ENCODE data around the gene ZFR2. TPM values are rescaled to one million over a fixed set of nuclear protein-coding genes. Genes with fewer than 3 reads are reported as not detected.
"Not testable (repeated sequence)": the region's sequence is repeated elsewhere in the genome, so short reads cannot be mapped to it uniquely, and the experiment has no call there.

The ZFR2 gene
- total RNA-seq, 5 donors from 2014 or later (not counting 1 experiment from before 2014, with no cell fraction given) = 0.56 to 1.8 (median 1.4) TPM

DNA sequence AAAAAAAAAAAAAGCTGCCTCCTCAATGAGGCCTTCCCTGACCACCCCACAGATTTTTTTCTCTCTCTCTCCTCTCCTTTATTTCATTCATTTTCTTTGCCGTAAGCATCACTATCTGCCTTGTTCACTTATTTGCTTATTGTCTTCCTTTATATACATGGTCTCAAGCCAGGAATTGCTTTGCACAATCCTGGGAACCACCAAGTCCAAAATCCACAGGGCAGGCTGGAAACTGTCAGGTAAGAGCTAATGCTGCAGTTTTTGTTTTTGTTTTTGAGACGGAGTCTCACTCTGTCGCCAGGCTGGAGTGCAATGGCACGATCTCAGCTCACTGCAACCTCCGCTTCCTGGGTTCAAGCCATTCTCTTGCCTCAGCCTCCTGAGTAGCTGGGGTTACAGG lies 26.1 kb upstream of the ZFR2 start:
- H3K4me1 ChIP-seq (ENCODE audit: control insufficient read depth in 1 of 2, extremely low read depth in 1 of 2, insufficient read depth in 2 of 2, low read length in 2 of 2) = peaks cover 0 to 13% of the 10 kb centered on the region in 2 experiments
- H3K36me3 ChIP-seq (ENCODE audit: control insufficient read depth in 2 of 2, extremely low read depth in 1 of 2, insufficient read depth in 1 of 2, low read length in 1 of 2); H3K9me3 Mint-ChIP-seq; DNase-seq; ATAC-seq (replicated peaks in 1 of 4); H3K9me3 ChIP-seq; H3K4me3 ChIP-seq (ENCODE audit: control insufficient read depth in 1 of 2, extremely low read depth in 1 of 2, low read length in 1 of 2); H3K27ac Mint-ChIP-seq; H3K27me3 ChIP-seq (replicated peaks in 1 of 2; ENCODE audit: control insufficient read depth in 2 of 2, extremely low read depth in 1 of 2, insufficient read depth in 2 of 2, low read length in 1 of 2); H3K4me3 Mint-ChIP-seq; H3K4me1 Mint-ChIP-seq; CTCF ChIA-PET; H3K36me3 Mint-ChIP-seq; H3K27me3 Mint-ChIP-seq; H3K27ac ChIP-seq (ENCODE audit: low read length): not testable (repeated sequence)
- POLR2A ChIA-PET = interaction anchor here in 1 of 2 donors (0.6 kb wide), 1 partner anchor 13 kb away, joined by 6 read pairs; no protein-coding TSS in a partner anchor
- 80% methylated on average over 1 of the region's 5 CpGs for WGBS (ENCODE audit: insufficient coverage)

DNA sequence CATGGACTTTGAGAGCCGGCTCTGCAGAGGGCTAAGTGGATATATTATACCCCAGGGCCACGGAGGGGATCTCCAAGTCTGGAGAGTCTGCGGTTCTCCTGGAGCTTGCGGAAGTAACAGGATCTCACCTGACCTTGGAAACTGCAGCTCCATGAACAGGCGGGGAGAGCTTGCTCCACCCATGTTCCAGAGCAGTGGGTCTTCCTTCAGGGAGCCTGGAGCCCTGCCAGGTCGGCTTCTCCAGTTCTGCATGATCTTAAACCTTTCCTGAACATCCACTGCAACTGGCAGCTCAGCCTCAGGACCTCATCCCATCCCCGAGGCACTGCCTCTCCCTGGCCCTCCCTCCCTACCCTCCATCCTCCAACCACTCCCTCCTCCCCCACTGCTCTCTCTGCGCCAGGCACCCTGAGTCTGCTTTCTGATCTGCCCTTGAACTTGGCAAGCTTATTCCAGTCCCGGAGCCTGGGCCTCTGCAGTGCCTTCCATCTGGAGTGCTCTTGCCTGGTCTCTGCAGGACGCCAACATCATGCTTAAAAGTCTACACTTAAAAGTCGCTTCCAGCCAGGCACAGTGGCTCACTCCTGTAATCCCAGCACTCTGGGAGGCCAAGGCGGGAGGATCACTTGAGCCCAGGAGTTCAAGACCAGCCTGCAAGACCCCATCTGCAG lies 24.8 kb upstream of the ZFR2 start:
- Histone ChIP-seq H3K36me3 (ENCODE audit: control insufficient read depth in 2 of 2, extremely low read depth in 1 of 2, insufficient read depth in 1 of 2, low read length in 1 of 2) (no peaks in the 10 kb centered on the region), H3K9me3 (peaks cover 2% of the 10 kb centered on the region), H3K27ac (ENCODE audit: low read length) (no peak overlapping the region), H3K27me3 (replicated peaks in 1 of 2; ENCODE audit: control insufficient read depth in 2 of 2, extremely low read depth in 1 of 2, insufficient read depth in 2 of 2, low read length in 1 of 2) (peaks cover 0 to 7% of the 10 kb centered on the region in 2 experiments), H3K4me1 (ENCODE audit: control insufficient read depth in 1 of 2, extremely low read depth in 1 of 2, insufficient read depth in 2 of 2, low read length in 2 of 2) (peaks cover 0 to 13% of the 10 kb centered on the region in 2 experiments), H3K4me3 (ENCODE audit: control insufficient read depth in 1 of 2, extremely low read depth in 1 of 2, low read length in 1 of 2) (no peak overlapping the region)
- Mint-ChIP-seq H3K27me3 (peaks cover 2 to 3% of the 10 kb centered on the region in 2 donors), H3K9me3 (no peaks in the 10 kb centered on the region), H3K4me3 (no peak overlapping the region), H3K27ac (no peak overlapping the region), H3K4me1 (peaks cover 4% of the 10 kb centered on the region in 3 donors), H3K36me3 (no peaks in the 10 kb centered on the region)
- ATAC-seq (replicated peaks in 1 of 4) (no peak), DNase-seq (no peak)
- ChIA-PET CTCF (no interaction called here), POLR2A (no interaction called here)
- 78% methylated on average over 11 of the region's 12 CpGs for WGBS (ENCODE audit: insufficient coverage)

DNA sequence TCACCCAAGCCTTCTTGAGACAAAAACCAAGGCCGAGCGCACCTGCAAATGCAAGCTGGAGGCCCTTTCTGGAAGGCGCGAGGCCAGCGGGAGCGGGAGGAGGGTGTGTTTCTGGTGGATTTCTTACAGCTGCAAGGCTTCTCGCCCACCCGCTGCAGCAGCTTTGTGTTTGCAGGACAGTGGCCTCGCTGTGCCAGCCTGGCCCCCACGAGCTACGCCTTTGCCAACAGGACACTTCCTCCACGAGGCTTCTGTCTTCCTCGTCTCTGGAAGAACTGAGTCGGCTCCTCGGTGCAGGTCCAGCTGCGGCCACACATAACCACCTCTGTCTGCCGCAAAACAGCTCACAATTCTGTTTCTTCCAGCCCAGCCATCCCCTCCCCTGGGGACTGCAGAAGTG lies 21.8 kb upstream of the ZFR2 start:
- Histone ChIP-seq H3K27ac (ENCODE audit: low read length) (no peak overlapping the region), H3K4me3 (ENCODE audit: control insufficient read depth in 1 of 2, extremely low read depth in 1 of 2, low read length in 1 of 2) (no peak overlapping the region), H3K36me3 (ENCODE audit: control insufficient read depth in 2 of 2, extremely low read depth in 1 of 2, insufficient read depth in 1 of 2, low read length in 1 of 2) (no peaks in the 10 kb centered on the region), H3K9me3 (no peaks in the 10 kb centered on the region), H3K4me1 (ENCODE audit: control insufficient read depth in 1 of 2, extremely low read depth in 1 of 2, insufficient read depth in 2 of 2, low read length in 2 of 2) (no peaks in the 10 kb centered on the region), H3K27me3 (replicated peaks in 1 of 2; ENCODE audit: control insufficient read depth in 2 of 2, extremely low read depth in 1 of 2, insufficient read depth in 2 of 2, low read length in 1 of 2) (peaks cover 0 to 11% of the 10 kb centered on the region in 2 experiments)
- ChIA-PET POLR2A (interaction anchor here in 1 of 2 donors (0.6 kb wide), 1 partner anchor 101 kb away, joined by 3 read pairs; no protein-coding TSS in a partner anchor), CTCF (interaction anchor here in 1 of 2 donors (0.6 kb wide), 1 partner anchor 10 kb away, joined by 3 read pairs; no protein-coding TSS in a partner anchor)
- Mint-ChIP-seq H3K27me3 (peaks cover 2 to 3% of the 10 kb centered on the region in 2 donors), H3K36me3 (no peaks in the 10 kb centered on the region), H3K4me1 (no peaks in the 10 kb centered on the region), H3K4me3 (no peak overlapping the region), H3K9me3 (no peaks in the 10 kb centered on the region), H3K27ac (no peak overlapping the region)
- 82% methylated on average over 14 of the region's 17 CpGs for WGBS (ENCODE audit: insufficient coverage)
- no peak for ATAC-seq (replicated peaks in 1 of 4)
- DNase-seq = no peak

DNA sequence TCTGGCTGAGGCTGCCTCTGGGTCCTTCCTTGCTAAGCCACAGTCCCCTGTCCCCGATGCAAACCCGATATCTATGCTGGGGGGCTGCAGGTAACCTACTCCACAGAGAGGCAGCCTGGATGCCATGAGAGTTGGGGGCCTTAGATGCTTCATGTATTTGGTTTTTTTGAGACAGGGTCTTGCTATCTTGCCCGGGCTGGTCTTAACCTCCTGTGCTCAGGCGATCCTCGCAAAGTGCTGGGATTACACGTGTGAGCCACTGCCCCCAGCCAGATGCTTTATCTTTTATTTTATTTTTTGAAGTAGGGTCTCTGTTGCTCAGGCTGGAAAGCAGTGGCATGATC lies 13.2 kb upstream of the ZFR2 start:
- WGBS (ENCODE audit: insufficient coverage) = no CpG with 5 or more reads among the region's 6 CpGs
- POLR2A ChIA-PET = interaction anchor here in 1 of 2 donors (0.7 kb wide), 1 partner anchor 13 kb away, joined by 6 read pairs; no protein-coding TSS in a partner anchor
- CTCF ChIA-PET = no interaction called here

DNA sequence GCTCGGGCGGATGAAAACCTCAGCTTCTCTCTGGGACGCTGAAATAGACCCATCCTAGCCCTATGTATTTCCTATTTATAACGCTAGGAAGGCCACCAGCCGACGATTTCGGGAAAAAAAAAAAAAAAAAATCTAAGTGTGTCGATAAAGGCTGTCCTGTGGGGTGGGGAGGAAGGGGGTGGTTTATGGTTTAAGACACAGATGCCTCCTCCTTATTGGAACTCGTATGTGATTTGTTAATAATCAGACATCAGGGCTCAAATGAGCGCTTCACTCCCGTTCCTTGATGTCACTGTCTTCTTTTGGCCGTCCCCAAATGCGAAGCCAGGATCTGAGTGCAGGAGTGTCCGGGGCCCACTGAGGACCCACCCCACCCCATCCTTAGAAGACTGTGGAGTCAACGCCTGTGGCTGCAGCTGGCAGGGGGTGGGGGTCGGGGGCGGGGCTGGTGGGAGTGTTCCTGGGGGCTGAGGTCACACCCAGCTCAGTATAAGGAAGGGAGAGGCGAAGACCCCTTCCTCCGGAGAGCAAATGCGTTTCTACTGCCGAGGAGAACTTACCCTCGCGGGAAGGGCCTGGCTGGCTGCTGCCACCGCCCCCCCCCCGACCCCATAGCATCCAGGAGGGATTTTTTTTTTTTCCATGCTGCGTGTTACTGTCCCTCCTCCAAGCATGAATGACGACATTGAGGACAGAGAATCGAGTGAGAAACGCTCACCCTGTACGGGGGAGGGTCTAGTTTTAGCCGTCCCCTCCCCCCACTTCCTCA lies 12.6 kb upstream of the ZFR2 start:
- H3K4me3 ChIP-seq (ENCODE audit: control insufficient read depth in 1 of 2, extremely low read depth in 1 of 2, low read length in 1 of 2) = no peak overlapping the region
- H3K27ac ChIP-seq (ENCODE audit: low read length) = no peak overlapping the region
- H3K36me3 ChIP-seq (ENCODE audit: control insufficient read depth in 2 of 2, extremely low read depth in 1 of 2, insufficient read depth in 1 of 2, low read length in 1 of 2) = no peaks in the 10 kb centered on the region
- ChIA-PET POLR2A (interaction anchor here in 1 of 2 donors (0.7 kb wide), 1 partner anchor 14 kb away, joined by 6 read pairs; no protein-coding TSS in a partner anchor), CTCF (interaction anchor here in 1 of 2 donors (1.0 kb wide), 1 partner anchor 9 kb away, joined by 3 read pairs; no protein-coding TSS in a partner anchor)
- H3K27me3 ChIP-seq (replicated peaks in 1 of 2; ENCODE audit: control insufficient read depth in 2 of 2, extremely low read depth in 1 of 2, insufficient read depth in 2 of 2, low read length in 1 of 2) = peaks cover 7 to 86% of the 10 kb centered on the region in 2 experiments
- Mint-ChIP-seq H3K4me3 (peak overlapping the region in 2 of 3 donors; percentile 6 to 45), H3K4me1 (peaks cover 15% of the 10 kb centered on the region in 3 donors), H3K27me3 (peaks cover 36 to 62% of the 10 kb centered on the region in 2 donors), H3K9me3 (no peaks in the 10 kb centered on the region), H3K27ac (no peak overlapping the region), H3K36me3 (no peaks in the 10 kb centered on the region)
- H3K4me1 ChIP-seq (ENCODE audit: control insufficient read depth in 1 of 2, extremely low read depth in 1 of 2, insufficient read depth in 2 of 2, low read length in 2 of 2) = peaks cover 0 to 16% of the 10 kb centered on the region in 2 experiments
- no peaks in the 10 kb centered on the region for H3K9me3 ChIP-seq
- ATAC-seq (replicated peaks in 1 of 4) (no peak), DNase-seq (no peak)
- WGBS (ENCODE audit: insufficient coverage) = 7% methylated on average over 3 of the region's 31 CpGs

More for the DNA sequence above, 13.2 kb upstream of the ZFR2 start:
- H3K27ac ChIP-seq (ENCODE audit: low read length) = no peak overlapping the region
- ATAC-seq (replicated peaks in 1 of 4) (no peak), DNase-seq (no peak)
- no peaks in the 10 kb centered on the region for H3K36me3 Mint-ChIP-seq
- H3K36me3 ChIP-seq (ENCODE audit: control insufficient read depth in 2 of 2, extremely low read depth in 1 of 2, insufficient read depth in 1 of 2, low read length in 1 of 2) = no peaks in the 10 kb centered on the region
- peak overlapping the region in 1 of 2 donors; percentile 15 for H3K4me3 ChIP-seq (ENCODE audit: control insufficient read depth in 1 of 2, extremely low read depth in 1 of 2, low read length in 1 of 2)
- no peak overlapping the region for H3K27ac Mint-ChIP-seq
- H3K27me3 Mint-ChIP-seq = peaks cover 36 to 59% of the 10 kb centered on the region in 2 donors
- no peaks in the 10 kb centered on the region for H3K9me3 Mint-ChIP-seq
- H3K4me1 ChIP-seq (ENCODE audit: control insufficient read depth in 1 of 2, extremely low read depth in 1 of 2, insufficient read depth in 2 of 2, low read length in 2 of 2) = peaks cover 0 to 16% of the 10 kb centered on the region in 2 experiments
- peaks cover 15% of the 10 kb centered on the region in 3 donors for H3K4me1 Mint-ChIP-seq
- H3K27me3 ChIP-seq (replicated peaks in 1 of 2; ENCODE audit: control insufficient read depth in 2 of 2, extremely low read depth in 1 of 2, insufficient read depth in 2 of 2, low read length in 1 of 2) = peaks cover 7 to 81% of the 10 kb centered on the region in 2 experiments
- H3K9me3 ChIP-seq = no peaks in the 10 kb centered on the region
- H3K4me3 Mint-ChIP-seq = peak overlapping the region in 1 of 3 donors; percentile 45

DNA sequence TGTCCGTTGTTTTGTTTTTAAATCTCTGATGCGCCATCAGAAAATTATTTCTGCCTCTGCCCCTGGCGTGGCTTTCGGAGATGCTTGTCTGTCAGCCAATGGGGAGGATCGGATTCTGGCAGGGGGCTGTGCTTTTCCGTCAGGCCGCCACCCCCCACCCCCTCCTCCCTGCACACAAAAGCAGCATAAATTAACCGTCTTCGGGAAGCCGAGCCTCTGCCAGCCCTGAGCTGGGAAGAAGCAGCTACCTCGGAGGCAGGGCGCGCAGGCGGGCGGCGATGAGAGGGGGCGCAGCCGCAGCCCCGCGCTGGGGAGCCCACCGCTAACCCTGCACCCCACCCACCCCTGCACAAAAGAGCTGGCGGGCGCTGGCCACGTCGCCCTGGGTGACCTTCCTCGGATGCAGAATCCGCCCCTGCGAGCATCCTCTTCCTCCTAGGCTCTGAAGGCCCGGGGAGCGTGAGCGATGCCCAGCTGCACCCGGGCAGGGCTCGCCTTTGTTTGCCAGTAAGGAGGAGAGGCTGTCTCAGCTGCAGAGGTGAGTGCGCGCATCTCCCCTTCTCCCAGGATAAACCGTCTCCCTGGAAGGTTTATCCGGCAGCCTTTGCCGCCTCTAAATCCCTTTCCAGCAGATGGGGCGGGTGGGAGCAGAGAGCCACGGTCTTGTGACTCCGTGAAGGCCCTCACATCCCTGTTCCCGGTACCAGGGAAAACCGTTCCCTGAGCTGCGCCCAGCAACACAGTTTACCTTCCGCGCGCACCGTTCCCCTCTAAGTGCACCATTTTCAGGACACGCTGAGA lies 11.8 kb upstream of the ZFR2 start, which contains the start of gene ATCAY:
Gene ATCAY (plus strand): TSS at position 215 of the 801 bp plus-strand sequence. CDS start 5,083 bp downstream, outside the sequence.
- peaks cover 7 to 89% of the 10 kb centered on the region in 2 experiments for H3K27me3 ChIP-seq (replicated peaks in 1 of 2; ENCODE audit: control insufficient read depth in 2 of 2, extremely low read depth in 1 of 2, insufficient read depth in 2 of 2, low read length in 1 of 2)
- Mint-ChIP-seq H3K9me3 (no peaks in the 10 kb centered on the region), H3K27me3 (peaks cover 36 to 68% of the 10 kb centered on the region in 2 donors), H3K27ac (no peak within 1 kb of the TSS), H3K4me1 (peaks cover 15% of the 10 kb centered on the region in 3 donors), H3K4me3 (peak within 1 kb of the TSS in 2 of 3 donors; percentile 6 to 28), H3K36me3 (no peaks in the 10 kb centered on the region)
- H3K4me1 ChIP-seq (ENCODE audit: control insufficient read depth in 1 of 2, extremely low read depth in 1 of 2, insufficient read depth in 2 of 2, low read length in 2 of 2) = peaks cover 0 to 16% of the 10 kb centered on the region in 2 experiments
- no peaks in the 10 kb centered on the region for H3K36me3 ChIP-seq (ENCODE audit: control insufficient read depth in 2 of 2, extremely low read depth in 1 of 2, insufficient read depth in 1 of 2, low read length in 1 of 2)
- ATAC-seq (replicated peaks in 1 of 4) (no peak), DNase-seq (no peak)
- CTCF ChIA-PET = interaction anchor here in 1 of 2 donors (1.0 kb wide), 1 partner anchor 10 kb away, joined by 3 read pairs; no protein-coding TSS in a partner anchor
- POLR2A ChIA-PET = no interaction called here
- H3K9me3 ChIP-seq = no peaks in the 10 kb centered on the region
- H3K4me3 ChIP-seq (ENCODE audit: control insufficient read depth in 1 of 2, extremely low read depth in 1 of 2, low read length in 1 of 2) = no peak within 1 kb of the TSS
- WGBS (ENCODE audit: insufficient coverage) = 5% methylated on average over 43 of the region's 49 CpGs
- no peak within 1 kb of the TSS for H3K27ac ChIP-seq (ENCODE audit: low read length)

Data from T-cell (primary cell).